HEK293 (cell line): Measurements from ENCODE around the gene GJC2.

Source experiments
- BCL11A ChIP-seq: fragments of 450-650 bp; formaldehyde crosslinking; IDR thresholded peaks from 2 replicates; pipeline ENCODE4 v1.5.1; 2016; ENCODE audit warnings: low read depth, missing biosample characterization, missing genetic modification characterization
- GFI1B ChIP-seq: fragments of 450-650 bp; formaldehyde crosslinking; IDR thresholded peaks from 2 replicates; pipeline ENCODE4 v1.5.1; 2016; ENCODE audit warnings: missing biosample characterization, missing genetic modification characterization
- GLI2 ChIP-seq: fragments of 450-650 bp; formaldehyde crosslinking; IDR thresholded peaks from 2 replicates; pipeline ENCODE4; 2017; ENCODE audit warnings: missing biosample characterization, missing genetic modification characterization, low read depth, borderline replicate concordance
- GLI4 ChIP-seq: fragments of 450-650 bp; formaldehyde crosslinking; IDR thresholded peaks from 2 replicates; pipeline ENCODE4 v1.5.1; 2016; ENCODE audit warnings: missing biosample characterization, missing genetic modification characterization
- HOXC10 ChIP-seq: sonication (generic); formaldehyde crosslinking; IDR thresholded peaks from 2 replicates; pipeline ENCODE4 v1.8.1; 2023; ENCODE audit warnings: mild to moderate bottlenecking, missing genetic modification reagents
- RBAK ChIP-seq: fragments of 450-650 bp; formaldehyde crosslinking; IDR thresholded peaks from 2 replicates; pipeline ENCODE4 v1.5.1; 2016; ENCODE audit warnings: missing biosample characterization, missing genetic modification characterization
- REPIN1 ChIP-seq: fragments of 450-650 bp; formaldehyde crosslinking; IDR thresholded peaks from 2 replicates; pipeline ENCODE4 v1.5.1; 2017; ENCODE audit warnings: missing biosample characterization, missing genetic modification characterization, low read depth
- SP2 ChIP-seq: fragments of 450-650 bp; formaldehyde crosslinking; IDR thresholded peaks from 2 replicates; pipeline ENCODE4 v1.5.1; 2016; ENCODE audit warnings: missing biosample characterization, missing genetic modification characterization
- ZBTB21 ChIP-seq: fragments of 450-650 bp; formaldehyde crosslinking; IDR thresholded peaks from 2 replicates; pipeline ENCODE4 v1.5.1; 2017; ENCODE audit warnings: missing biosample characterization, missing genetic modification characterization
- ZBTB8A ChIP-seq: fragments of 450-650 bp; formaldehyde crosslinking; IDR thresholded peaks from 2 replicates; pipeline ENCODE4 v1.5.1; 2016; ENCODE audit warnings: missing biosample characterization, missing genetic modification characterization
- ZFP41 ChIP-seq: fragments of 450-650 bp; formaldehyde crosslinking; IDR thresholded peaks from 2 replicates; pipeline ENCODE4 v1.5.1; 2016; ENCODE audit warnings: missing biosample characterization, missing genetic modification characterization, borderline replicate concordance
- ZIC2 ChIP-seq: fragments of 450-650 bp; formaldehyde crosslinking; IDR thresholded peaks from 2 replicates; pipeline ENCODE4 v1.5.1; 2016; ENCODE audit warnings: missing biosample characterization, missing genetic modification characterization
- ZNF140 ChIP-seq: fragments of 450-650 bp; formaldehyde crosslinking; IDR thresholded peaks from 2 replicates; pipeline ENCODE4 v1.5.1; 2016; ENCODE audit warnings: missing biosample characterization, missing genetic modification characterization
- ZNF174 ChIP-seq: fragments of 450-650 bp; formaldehyde crosslinking; IDR thresholded peaks from 2 replicates; pipeline ENCODE4 v1.5.0; 2017; ENCODE audit warnings: missing biosample characterization, mild to moderate bottlenecking, missing genetic modification characterization
- ZNF184 ChIP-seq: fragments of 450-650 bp; IDR thresholded peaks from 2 replicates; pipeline ENCODE4 v1.5.1; 2018; ENCODE audit warnings: missing biosample characterization, mild to moderate bottlenecking, missing genetic modification characterization
- ZNF202 ChIP-seq: fragments of 450-650 bp; formaldehyde crosslinking; IDR thresholded peaks from 2 replicates; pipeline ENCODE4 v1.5.1; 2016; ENCODE audit warnings: missing biosample characterization, missing genetic modification characterization, borderline replicate concordance
- ZNF433 ChIP-seq: fragments of 450-650 bp; formaldehyde crosslinking; IDR thresholded peaks from 2 replicates; pipeline ENCODE4 v1.5.1; 2016; ENCODE audit warnings: missing biosample characterization, missing genetic modification characterization, low read depth
- ZNF473 ChIP-seq: fragments of 450-650 bp; formaldehyde crosslinking; IDR thresholded peaks from 2 replicates; pipeline ENCODE4 v1.5.1; 2017; ENCODE audit warnings: missing biosample characterization, missing genetic modification characterization
- ZNF521 ChIP-seq: fragments of 450-650 bp; formaldehyde crosslinking; IDR thresholded peaks from 2 replicates; pipeline ENCODE4 v1.5.1; 2017; ENCODE audit warnings: missing biosample characterization, mild to moderate bottlenecking, missing genetic modification characterization
- ZNF529 ChIP-seq: fragments of 450-650 bp; formaldehyde crosslinking; IDR thresholded peaks from 2 replicates; pipeline ENCODE4 v1.5.1; 2017; ENCODE audit warnings: missing genetic modification characterization, missing biosample characterization; ENCODE audit not compliant: insufficient replicate concordance
- ZNF585B ChIP-seq: fragments of 450-650 bp; formaldehyde crosslinking; IDR thresholded peaks from 2 replicates; pipeline ENCODE4 v1.5.1; 2016; ENCODE audit warnings: missing biosample characterization, missing genetic modification characterization
- ZNF626 ChIP-seq: fragments of 450-650 bp; sonication (Bioruptor Pico); formaldehyde crosslinking; IDR thresholded peaks from 2 replicates; pipeline ENCODE4 v1.5.1; 2018; ENCODE audit warnings: missing biosample characterization, missing genetic modification characterization, inconsistent platforms
- ZNF791 ChIP-seq: fragments of 450-650 bp; formaldehyde crosslinking; IDR thresholded peaks from 2 replicates; pipeline ENCODE4 v1.5.1; 2016; ENCODE audit warnings: missing biosample characterization, missing genetic modification characterization
- ZNF843 ChIP-seq: fragments of 450-650 bp; formaldehyde crosslinking; IDR thresholded peaks from 2 replicates; pipeline ENCODE4 v1.5.1; 2016; ENCODE audit warnings: missing biosample characterization, missing genetic modification characterization
- TF ChIP-seq, protein P1 (sequence below): fragments of 450-650 bp; formaldehyde crosslinking; IDR thresholded peaks from 2 replicates; pipeline ENCODE4; 2016; ENCODE audit warnings: missing biosample characterization, missing genetic modification characterization
- TF ChIP-seq, protein P2 (sequence below): fragments of 450-650 bp; formaldehyde crosslinking; IDR thresholded peaks from 2 replicates; pipeline ENCODE4 v1.5.1; 2017; ENCODE audit warnings: missing biosample characterization, missing genetic modification characterization
- TF ChIP-seq, protein P3 (sequence below): fragments of 450-650 bp; formaldehyde crosslinking; optimal IDR thresholded peaks from 2 replicates; pipeline ENCODE3; 2016; ENCODE audit warnings: missing biosample characterization, mild to moderate bottlenecking, missing genetic modification characterization
- TF ChIP-seq, protein P4 (sequence below): sonication (generic); formaldehyde crosslinking; IDR thresholded peaks from 2 replicates; pipeline ENCODE4 v1.8.1; 2022; ENCODE audit warnings: mild to moderate bottlenecking, moderate library complexity, missing genetic modification reagents
- TF ChIP-seq, protein P5 (sequence below): fragments of 450-650 bp; formaldehyde crosslinking; IDR thresholded peaks from 2 replicates; pipeline ENCODE4 v1.5.1; 2016; ENCODE audit warnings: missing biosample characterization, missing genetic modification characterization
- TF ChIP-seq, protein P6 (sequence below): fragments of 450-650 bp; formaldehyde crosslinking; IDR thresholded peaks from 2 replicates; pipeline ENCODE4 v1.5.1; 2016; ENCODE audit warnings: missing biosample characterization, missing genetic modification characterization
- TF ChIP-seq, protein P7 (sequence below): fragments of 450-650 bp; IDR thresholded peaks from 2 replicates; pipeline ENCODE4 v1.5.1; 2018; ENCODE audit warnings: missing biosample characterization, mild to moderate bottlenecking, missing genetic modification characterization

Gene GJC2

DNA sequence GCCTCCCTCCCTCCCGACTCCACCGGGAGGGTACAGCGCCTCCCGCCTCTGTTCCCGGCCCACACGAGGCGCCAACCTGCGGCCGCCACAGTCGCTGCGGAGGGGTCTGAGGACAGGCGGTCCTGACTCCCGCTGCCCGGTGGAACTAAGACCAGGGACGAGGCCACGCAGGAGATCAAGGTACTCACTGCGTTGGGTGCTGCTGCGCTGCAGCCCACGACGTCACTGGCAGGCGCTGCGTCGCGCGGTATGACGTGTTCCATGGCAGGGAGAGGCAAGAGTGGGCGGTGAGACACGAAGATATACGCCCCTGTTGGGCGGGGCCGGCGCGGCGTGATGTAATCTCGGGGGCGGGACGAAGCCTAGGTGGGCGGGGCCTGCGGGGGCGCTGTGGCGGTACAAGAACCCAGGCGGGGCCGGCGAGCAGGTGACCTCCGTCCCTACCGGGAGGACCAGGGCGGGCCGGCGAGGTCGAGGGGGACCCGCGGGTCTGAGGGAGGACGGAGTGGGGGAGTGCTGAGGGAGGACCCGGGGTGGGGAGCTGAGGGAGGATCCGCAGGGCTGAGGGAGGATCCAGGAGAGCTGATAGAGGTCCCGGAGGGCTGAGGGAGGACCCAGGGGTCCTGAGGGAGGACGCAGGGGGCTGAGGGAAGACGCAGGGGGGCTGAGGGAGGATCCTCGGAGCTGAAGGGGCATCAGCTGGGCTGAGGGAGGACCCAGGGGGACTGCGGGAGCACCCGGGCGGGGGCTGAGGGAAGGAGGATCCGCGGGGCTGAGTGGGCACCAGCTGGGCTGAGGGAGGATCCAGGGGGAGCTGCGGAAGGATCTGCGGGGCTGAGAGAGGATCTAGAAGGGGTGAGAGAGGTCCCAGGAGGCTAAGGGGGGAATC, 40.4 kb upstream of the GJC2 start, which contains the start of gene MRPL55 (continued):
- TF ChIP-seq ZNF626 (tag by site-specific recombination) (no peak), SP2 (tag by site-specific recombination) (peak; percentile 99), ZIC2 (tag by site-specific recombination) (peak; percentile 87), ZNF473 (tag by site-specific recombination) (no peak), GFI1B (tag by site-specific recombination) (no peak), ZNF529 (tag by site-specific recombination) (no peak), ZNF521 (tag by site-specific recombination) (no peak), HOXC10 (CRISPR knock-in tag) (peak; percentile 92), ZNF585B (peak; percentile 29), BCL11A (tag by site-specific recombination) (peak; percentile 81), ZNF433 (tag by site-specific recombination) (no peak), ZNF174 (tag by site-specific recombination) (no peak), ZNF184 (no peak), ZNF843 (tag by site-specific recombination) (peak; percentile 50), REPIN1 (no peak), ZNF202 (no peak), RBAK (tag by site-specific recombination) (no peak), ZFP41 (no peak), ZNF140 (tag by site-specific recombination) (no peak), GLI4 (tag by site-specific recombination) (peak; percentile 93), ZBTB21 (tag by site-specific recombination) (peak; percentile 100), ZNF791 (tag by site-specific recombination) (no peak), GLI2 (tag by site-specific recombination) (no peak), ZBTB8A (peak; percentile 99)
- TF ChIP-seq, protein P1, sequence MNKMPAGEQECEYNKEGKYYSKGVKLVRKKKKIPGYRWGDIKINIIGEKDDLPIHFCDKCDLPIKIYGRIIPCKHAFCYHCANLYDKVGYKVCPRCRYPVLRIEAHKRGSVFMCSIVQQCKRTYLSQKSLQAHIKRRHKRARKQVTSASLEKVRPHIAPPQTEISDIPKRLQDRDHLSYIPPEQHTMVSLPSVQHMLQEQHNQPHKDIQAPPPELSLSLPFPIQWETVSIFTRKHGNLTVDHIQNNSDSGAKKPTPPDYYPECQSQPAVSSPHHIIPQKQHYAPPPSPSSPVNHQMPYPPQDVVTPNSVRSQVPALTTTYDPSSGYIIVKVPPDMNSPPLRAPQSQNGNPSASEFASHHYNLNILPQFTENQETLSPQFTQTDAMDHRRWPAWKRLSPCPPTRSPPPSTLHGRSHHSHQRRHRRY (tag by site-specific recombination): no peak
- TF ChIP-seq, protein P2, sequence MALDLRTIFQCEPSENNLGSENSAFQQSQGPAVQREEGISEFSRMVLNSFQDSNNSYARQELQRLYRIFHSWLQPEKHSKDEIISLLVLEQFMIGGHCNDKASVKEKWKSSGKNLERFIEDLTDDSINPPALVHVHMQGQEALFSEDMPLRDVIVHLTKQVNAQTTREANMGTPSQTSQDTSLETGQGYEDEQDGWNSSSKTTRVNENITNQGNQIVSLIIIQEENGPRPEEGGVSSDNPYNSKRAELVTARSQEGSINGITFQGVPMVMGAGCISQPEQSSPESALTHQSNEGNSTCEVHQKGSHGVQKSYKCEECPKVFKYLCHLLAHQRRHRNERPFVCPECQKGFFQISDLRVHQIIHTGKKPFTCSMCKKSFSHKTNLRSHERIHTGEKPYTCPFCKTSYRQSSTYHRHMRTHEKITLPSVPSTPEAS: no peak; the same call in none of the 2 replicates
- TF ChIP-seq, protein P3, sequence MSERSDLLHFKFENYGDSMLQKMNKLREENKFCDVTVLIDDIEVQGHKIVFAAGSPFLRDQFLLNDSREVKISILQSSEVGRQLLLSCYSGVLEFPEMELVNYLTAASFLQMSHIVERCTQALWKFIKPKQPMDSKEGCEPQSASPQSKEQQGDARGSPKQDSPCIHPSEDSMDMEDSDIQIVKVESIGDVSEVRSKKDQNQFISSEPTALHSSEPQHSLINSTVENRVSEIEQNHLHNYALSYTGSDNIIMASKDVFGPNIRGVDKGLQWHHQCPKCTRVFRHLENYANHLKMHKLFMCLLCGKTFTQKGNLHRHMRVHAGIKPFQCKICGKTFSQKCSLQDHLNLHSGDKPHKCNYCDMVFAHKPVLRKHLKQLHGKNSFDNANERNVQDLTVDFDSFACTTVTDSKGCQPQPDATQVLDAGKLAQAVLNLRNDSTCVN (tag by site-specific recombination): peak; percentile 48
- TF ChIP-seq, protein P4, sequence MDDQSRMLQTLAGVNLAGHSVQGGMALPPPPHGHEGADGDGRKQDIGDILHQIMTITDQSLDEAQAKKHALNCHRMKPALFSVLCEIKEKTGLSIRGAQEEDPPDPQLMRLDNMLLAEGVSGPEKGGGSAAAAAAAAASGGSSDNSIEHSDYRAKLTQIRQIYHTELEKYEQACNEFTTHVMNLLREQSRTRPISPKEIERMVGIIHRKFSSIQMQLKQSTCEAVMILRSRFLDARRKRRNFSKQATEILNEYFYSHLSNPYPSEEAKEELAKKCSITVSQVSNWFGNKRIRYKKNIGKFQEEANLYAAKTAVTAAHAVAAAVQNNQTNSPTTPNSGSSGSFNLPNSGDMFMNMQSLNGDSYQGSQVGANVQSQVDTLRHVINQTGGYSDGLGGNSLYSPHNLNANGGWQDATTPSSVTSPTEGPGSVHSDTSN (CRISPR knock-in tag): no peak
- TF ChIP-seq, protein P5, sequence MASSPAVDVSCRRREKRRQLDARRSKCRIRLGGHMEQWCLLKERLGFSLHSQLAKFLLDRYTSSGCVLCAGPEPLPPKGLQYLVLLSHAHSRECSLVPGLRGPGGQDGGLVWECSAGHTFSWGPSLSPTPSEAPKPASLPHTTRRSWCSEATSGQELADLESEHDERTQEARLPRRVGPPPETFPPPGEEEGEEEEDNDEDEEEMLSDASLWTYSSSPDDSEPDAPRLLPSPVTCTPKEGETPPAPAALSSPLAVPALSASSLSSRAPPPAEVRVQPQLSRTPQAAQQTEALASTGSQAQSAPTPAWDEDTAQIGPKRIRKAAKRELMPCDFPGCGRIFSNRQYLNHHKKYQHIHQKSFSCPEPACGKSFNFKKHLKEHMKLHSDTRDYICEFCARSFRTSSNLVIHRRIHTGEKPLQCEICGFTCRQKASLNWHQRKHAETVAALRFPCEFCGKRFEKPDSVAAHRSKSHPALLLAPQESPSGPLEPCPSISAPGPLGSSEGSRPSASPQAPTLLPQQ (tag by site-specific recombination): peak; percentile 64; the same call in 1 of the 2 replicates
- TF ChIP-seq, protein P6, sequence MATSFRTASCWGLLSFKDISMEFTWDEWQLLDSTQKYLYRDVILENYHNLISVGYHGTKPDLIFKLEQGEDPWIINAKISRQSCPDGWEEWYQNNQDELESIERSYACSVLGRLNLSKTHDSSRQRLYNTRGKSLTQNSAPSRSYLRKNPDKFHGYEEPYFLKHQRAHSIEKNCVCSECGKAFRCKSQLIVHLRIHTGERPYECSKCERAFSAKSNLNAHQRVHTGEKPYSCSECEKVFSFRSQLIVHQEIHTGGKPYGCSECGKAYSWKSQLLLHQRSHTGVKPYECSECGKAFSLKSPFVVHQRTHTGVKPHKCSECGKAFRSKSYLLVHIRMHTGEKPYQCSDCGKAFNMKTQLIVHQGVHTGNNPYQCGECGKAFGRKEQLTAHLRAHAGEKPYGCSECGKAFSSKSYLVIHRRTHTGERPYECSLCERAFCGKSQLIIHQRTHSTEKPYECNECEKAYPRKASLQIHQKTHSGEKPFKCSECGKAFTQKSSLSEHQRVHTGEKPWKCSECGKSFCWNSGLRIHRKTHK (tag by site-specific recombination): no peak
- TF ChIP-seq, protein P7, sequence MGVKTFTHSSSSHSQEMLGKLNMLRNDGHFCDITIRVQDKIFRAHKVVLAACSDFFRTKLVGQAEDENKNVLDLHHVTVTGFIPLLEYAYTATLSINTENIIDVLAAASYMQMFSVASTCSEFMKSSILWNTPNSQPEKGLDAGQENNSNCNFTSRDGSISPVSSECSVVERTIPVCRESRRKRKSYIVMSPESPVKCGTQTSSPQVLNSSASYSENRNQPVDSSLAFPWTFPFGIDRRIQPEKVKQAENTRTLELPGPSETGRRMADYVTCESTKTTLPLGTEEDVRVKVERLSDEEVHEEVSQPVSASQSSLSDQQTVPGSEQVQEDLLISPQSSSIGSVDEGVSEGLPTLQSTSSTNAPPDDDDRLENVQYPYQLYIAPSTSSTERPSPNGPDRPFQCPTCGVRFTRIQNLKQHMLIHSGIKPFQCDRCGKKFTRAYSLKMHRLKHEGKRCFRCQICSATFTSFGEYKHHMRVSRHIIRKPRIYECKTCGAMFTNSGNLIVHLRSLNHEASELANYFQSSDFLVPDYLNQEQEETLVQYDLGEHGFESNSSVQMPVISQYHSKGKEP (tag by site-specific recombination): peak; percentile 98
